Inferior parietal cortex (tissue), 1 donor: ENCODE results near the gene LRRC74B.
A peak's percentile ranks its signal among the peaks of the same experiment; 100 is the strongest.
"Not testable (repeated sequence)": the region's sequence is repeated elsewhere in the genome, so short reads cannot be mapped to it uniquely, and the experiment has no call there.

Experiments
- DNase-seq: peaks from one replicate; pipeline ENCODE4 v3.0.0-alpha.2; 2016; ENCODE audit errors: extremely low spot score

Gene LRRC74B

GRCh38 chr22:21075516-21076138 lies 29.9 kb downstream of the LRRC74B start:
- no peak for DNase-seq

GRCh38 chr22:21076912-21077625 lies 31.3 kb downstream of the LRRC74B start:
- no peak for DNase-seq

GRCh38 chr22:21077884-21078508 lies 32.2 kb downstream of the LRRC74B start:
- DNase-seq = no peak

DNA sequence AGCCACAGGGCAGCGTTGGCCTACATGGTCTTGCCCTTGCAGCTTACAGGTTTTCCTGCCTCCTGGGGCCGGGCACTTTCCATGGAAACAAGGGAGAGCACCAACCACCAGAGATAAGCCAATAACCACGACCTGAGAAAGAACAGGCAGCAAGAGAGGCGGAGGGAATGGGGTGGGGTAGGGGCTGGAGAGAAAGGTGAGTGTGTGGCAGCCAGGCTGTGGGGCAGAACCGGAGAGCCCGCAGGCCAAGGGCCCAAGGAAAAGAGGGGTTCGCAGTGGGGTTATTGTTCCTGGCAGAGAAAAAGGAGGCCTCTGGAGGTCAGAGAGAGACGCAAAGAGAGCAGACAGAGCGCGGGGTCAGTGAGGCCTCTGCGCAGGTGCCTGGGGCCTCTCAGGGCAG lies 33.2 kb downstream of the LRRC74B start:
- DNase-seq = no peak

- no peak for DNase-seq
These were observed 33.7 kb downstream of the LRRC74B start for GRCh38 chr22:21079493-21079892.

- DNase-seq = no peak
These were observed 34.8 kb downstream of the LRRC74B start for GRCh38 chr22:21080435-21081137.

DNA sequence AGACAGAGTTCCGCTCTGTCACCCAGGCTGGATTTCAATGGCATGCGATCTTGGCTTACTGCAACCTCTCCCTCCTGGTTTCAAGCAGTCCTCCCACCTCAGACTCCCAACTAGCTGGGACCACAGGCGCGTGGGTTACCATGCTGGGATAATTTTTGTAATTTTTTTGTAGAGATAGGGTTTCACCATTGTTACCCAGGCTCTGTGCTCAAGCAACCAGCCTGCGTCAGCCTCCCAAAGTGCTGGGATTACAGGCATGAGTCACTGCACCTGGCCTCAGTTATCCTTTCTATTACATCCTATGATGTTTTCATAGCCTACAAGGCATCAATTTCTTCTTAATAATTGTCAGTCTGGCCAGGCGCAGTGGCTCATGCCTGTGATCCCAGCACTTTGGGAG lies 36.5 kb downstream of the LRRC74B start:
- no peak for DNase-seq

GRCh38 chr22:21087119-21087518 lies 41.4 kb downstream of the LRRC74B start:
- DNase-seq = no peak

DNA sequence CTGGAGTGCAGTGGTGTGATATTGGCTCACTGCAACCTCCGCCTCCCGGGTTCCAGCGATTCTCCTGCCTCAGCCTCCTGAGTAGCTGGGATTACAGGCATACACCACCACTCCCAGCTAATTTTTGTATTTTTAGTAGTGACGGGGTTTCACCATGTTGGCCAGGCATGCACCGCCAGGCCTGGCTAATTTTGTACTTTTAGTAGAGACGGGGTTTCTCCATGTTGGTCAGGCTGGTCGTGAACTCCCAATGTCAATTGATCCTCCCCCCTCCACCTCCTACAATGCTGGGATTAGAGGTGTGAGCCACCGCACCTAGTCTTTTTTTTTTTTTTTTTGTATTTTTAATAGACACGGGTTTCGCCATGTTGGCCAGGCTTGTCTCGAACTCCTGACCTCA lies 42.2 kb downstream of the LRRC74B start:
- not testable (repeated sequence) for DNase-seq

GRCh38 chr22:21091220-21091619 lies 45.5 kb downstream of the LRRC74B start:
- DNase-seq = not testable (repeated sequence)

DNA sequence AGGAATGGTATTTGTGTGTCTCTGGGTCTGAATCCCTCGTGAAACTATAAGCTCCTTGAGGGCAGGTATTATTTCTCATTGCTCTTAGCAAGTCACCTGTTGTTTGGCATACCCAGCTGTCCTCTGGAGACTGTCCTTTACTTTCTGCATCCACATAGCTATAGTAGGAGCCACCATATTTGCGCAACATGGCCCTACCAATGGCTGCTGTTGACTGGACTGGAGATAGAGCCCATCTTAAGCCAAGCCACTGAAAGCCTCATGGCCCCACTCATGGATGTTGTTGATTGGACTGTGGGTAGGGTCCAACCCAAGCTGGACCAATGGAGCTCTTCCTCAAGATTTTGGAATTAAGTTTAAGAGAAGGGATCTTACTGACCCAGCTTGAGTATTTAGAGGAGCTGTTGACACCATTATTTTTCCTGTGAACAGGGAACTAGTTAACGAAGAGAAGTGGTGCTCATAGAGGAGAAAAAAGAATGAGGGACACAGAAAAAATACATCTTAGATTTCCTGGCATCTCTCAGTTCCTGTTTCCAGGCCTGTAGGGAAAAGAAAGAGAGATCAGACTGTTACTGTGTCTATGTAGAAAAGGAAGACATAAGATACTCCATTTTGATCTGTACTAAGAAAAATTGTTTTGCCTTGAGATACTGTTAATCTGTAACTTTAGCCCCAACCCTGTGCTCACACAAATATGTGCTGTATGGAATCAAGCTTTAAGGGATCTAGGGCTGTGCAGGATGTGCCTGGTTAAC lies 47.2 kb downstream of the LRRC74B start:
- DNase-seq = no peak

DNA sequence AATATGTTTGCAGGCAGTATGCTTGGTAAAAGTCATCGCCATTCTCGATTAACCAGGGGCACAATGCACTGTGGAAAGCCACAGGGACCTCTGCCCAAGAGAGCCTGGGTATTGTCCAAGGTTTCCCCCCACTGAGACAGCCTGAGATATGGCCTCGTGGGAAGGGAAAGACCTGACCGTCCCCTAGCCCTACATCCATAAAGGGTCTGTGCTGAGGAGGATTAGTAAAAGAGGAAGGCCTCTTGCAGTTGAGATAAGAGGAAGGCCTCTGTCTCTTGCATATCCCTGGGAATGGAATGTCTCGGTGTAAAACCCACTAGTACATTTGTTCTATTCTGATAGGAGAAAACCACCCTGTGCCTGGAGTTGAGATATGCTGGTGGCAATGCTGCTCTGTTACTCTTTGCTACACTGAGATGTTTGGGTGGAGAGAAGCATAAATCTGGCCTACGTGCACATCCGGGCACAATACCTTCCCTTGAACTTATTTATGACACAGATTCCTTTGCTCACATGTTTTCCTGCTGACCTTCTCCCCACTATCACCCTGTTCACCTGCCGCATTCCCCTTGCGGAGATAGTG lies 47.9 kb downstream of the LRRC74B start:
- DNase-seq = peak; percentile 52

DNA sequence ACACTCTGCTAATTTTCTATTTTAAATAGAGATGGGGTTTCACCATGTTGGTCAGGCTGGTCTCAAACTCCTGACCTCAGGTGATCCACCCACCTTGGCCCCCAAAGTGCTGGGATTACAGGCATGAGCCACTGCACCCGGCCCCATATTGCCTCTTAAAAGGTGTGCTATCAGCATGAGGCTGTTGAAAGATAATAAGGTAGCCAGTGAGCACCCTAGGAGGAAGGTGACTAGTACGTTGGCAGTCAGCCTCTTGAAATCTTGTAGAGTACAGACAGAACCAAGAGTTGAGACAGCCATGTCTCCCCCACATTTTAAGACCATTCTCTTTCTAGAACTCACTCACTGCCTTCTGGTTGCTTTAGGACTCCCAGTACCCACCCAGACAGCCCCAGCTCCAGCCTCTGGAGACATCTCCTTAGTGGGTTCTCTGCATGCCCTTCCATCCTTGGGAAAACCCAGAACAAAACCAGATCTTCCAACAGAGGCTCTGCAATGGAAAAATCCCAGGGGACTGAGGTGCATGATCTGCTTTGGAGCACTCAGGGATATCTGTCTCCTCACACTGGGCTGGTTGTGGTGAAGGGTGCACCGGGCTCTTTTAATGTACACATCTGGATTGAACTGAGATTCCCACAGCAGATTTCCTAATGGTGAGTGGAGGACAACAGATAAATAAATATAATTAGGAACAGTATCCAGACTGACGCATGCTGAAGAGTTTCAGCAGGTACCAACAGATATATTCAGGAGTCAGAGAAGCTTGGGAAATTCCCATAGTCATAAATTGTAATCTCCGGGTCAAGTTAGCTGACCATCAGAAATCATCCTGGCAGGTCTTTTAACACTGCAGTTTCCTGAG lies 49.4 kb downstream of the LRRC74B start:
- no peak for DNase-seq

DNA sequence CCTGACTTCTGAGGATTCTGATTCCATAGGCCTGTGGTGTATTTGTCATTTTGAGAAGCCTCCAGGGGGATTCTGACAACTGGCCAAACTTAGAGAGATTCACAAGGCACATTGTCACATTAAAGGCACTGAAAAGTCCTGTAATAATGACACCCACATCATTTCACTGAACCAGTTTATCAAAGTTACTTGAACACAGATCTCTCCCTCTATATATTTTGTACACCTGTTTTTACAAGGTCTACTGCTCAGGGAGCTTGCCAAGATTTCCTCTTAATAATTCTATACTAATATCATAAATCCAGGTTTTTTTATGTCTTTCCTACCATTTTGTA lies 50.0 kb downstream of the LRRC74B start:
- DNase-seq = no peak

DNA sequence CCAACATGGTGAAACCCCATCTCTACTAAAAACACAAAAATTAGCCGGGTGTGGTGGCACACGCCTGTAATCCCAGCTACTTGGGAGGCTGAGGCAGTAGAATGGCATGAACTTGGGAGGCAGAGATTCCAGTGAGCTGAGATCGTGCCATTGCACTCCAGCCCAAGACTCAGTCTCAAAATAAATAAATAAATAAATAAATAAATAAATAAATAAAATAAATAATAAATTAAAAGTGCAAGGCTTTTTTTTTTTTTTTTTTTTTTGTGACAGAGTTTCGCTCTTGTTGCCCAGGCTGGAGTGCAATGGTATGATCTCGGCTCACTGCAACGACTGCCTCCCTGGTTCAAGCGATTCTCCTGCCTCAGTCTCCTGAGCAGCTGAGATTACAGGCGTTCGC lies 51.1 kb downstream of the LRRC74B start:
- not testable (repeated sequence) for DNase-seq

GRCh38 chr22:21098099-21098671 lies 52.4 kb downstream of the LRRC74B start:
- no peak for DNase-seq

DNA sequence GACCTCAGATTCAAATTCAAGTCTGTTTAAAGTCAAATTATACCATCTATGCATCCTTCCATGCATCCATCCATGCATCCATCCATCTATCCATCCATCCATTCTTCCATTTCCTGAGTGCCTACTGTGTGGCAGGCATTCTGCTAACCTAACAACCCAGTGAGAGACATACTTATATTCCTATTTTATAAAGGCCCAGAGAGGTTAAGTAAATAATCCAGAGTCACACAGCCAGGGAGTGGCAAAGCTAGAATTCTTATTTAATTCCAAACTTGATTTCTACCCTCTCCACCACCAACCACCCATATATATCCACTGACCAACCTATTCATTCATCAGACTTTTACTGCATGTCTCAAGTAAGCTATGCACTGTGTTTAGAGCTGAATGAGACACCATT lies 53.8 kb downstream of the LRRC74B start:
- no peak for DNase-seq

GRCh38 chr22:21100149-21101032 lies 54.6 kb downstream of the LRRC74B start:
- no peak for DNase-seq
